ENCODE data around the gene SHISA6.

SHISA6 gene
- 0 reads per million in 2 experiments for total RNA-seq

DNA sequence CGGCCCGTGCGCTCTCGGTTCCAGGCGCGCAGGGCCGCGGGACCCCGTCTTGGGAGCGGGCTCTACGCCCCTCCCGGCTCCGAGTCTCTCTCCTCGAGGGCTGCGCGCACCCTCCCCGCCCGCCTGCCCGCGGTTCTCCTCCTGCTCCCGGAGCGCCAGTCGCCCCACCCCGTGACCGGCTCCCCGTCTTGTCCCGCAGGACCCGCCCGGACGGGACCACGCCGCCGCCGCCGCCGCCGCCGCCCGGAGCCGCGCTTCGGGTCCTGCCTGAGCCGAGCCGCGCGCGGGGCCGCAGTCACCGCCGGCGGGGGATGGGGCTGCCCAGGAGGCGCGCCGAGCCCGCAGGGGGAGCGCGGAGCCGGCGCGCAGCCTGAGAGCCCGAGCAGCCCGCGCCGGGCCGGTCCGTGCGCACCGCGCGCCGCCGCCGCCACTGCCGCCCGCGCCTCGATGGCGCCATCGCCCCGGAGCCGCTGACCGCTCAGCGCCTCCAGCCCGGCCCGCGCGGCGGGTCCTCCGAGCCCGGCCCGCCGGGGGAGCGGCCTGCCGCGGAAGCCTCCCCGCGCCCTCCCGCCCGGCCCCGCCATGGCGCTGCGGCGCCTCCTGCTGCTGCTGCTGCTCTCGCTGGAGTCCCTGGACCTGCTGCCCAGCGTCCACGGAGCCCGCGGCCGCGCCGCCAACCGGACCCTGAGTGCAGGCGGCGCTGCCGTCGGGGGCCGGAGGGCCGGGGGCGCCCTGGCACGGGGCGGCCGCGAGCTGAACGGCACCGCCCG is at the start of gene SHISA6:
SHISA6 (plus strand) TSS at position 373 of the 770 bp plus-strand sequence.
- no peak for DNase-seq (ENCODE audit: low read depth)

- no peak for DNase-seq (ENCODE audit: low read depth)
Measured at GRCh38 chr17:11195801-11196200, 45.2 kb upstream of the SHISA6 start.

GRCh38 chr17:11204991-11205390 is 36.0 kb upstream of the SHISA6 start:
- DNase-seq (ENCODE audit: low read depth), result no peak

- DNase-seq (ENCODE audit: low read depth), result no peak
Measured at GRCh38 chr17:11205659-11206058, 35.4 kb upstream of the SHISA6 start.

GRCh38 chr17:11209906-11210305 is 31.1 kb upstream of the SHISA6 start:
- no peak for DNase-seq (ENCODE audit: low read depth)

DNA sequence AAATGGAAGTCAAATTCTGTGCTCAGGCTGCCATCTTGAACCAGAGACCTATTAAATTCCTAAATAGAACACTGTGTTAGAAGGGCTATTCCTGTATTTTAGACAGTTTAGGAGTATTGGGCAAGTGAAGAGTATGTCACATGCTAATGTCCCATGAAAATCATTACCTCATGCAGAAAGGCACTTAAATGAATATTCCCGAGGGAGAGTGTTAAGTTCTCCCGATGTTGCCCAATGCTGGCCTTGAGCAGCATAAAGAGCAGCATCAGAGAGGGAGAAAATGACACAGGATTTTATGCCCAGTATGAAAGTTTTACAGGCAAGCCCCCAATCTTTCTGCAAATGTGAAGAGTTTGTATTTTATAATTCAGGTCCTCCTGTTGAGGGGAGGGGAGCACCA is 28.2 kb upstream of the SHISA6 start:
- no peak for DNase-seq (ENCODE audit: low read depth)

- DNase-seq (ENCODE audit: low read depth), result no peak
Measured at GRCh38 chr17:11216976-11217375, 24.0 kb upstream of the SHISA6 start.

DNA sequence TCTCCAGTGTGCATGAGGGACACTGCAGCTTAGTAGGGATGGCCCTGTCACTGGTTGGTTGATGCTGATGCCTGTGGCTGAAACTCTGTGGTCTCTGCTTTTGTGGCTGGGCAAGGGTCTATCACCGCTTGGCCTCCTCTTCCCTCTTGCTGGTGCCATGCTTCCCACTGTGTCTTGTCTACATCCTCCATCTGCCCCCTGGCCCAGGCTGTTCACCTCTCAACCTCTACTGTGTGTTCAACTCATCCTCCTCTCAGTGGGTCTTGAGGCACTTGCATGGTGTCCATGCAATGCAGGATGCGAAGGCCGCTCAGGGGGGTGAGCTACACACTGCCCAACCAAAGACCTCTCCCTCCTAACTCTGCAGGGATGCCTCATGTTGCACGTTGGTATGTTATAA is 19.8 kb upstream of the SHISA6 start:
- DNase-seq (ENCODE audit: low read depth), result no peak

DNA sequence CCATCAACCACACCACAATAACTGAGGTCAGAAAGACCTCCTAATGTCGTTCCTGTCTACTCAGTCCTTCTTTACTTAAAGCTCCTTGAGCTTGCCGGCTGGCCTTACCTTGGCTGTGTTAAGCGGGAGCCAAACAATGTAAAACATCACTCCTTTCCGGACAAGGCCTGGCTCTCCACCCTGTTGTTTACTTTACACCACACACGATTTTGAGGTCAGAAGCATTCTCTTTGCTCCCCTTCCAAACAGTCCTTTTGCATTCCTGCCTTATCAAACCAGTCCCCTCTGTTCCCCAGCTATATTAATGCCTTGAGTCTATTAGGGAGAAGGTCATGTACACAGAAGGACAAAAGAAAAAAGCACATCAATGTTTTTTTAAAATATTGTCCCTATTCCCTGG is 19.3 kb upstream of the SHISA6 start:
- DNase-seq (ENCODE audit: low read depth), result no peak

DNA sequence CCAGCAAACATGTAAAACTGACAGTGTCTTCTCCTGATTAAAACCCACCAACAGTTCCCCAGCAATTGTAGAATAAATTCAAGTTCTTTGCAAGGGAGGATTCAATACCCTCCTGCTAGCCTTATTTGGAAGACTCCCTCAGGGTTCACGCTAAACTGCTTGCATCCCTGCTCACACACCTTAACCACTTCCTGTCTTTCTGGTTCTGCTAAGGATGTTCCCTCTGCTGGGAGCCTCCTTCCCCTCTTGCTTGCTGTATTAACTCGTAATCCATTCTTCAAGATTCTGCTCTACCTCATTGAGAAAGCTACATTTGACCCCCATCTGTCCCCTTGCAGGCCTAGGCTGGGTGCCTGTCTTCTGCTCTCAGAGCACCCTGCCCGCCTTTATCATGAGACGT is 2.3 kb upstream of the SHISA6 start:
- no peak for DNase-seq (ENCODE audit: low read depth)

GRCh38 chr17:11239379-11239970 is 1.5 kb upstream of the SHISA6 start:
- no peak for DNase-seq (ENCODE audit: low read depth)

- no peak for DNase-seq (ENCODE audit: low read depth)
Measured at GRCh38 chr17:11240041-11240840, 772 bp upstream of the SHISA6 start.

DNA sequence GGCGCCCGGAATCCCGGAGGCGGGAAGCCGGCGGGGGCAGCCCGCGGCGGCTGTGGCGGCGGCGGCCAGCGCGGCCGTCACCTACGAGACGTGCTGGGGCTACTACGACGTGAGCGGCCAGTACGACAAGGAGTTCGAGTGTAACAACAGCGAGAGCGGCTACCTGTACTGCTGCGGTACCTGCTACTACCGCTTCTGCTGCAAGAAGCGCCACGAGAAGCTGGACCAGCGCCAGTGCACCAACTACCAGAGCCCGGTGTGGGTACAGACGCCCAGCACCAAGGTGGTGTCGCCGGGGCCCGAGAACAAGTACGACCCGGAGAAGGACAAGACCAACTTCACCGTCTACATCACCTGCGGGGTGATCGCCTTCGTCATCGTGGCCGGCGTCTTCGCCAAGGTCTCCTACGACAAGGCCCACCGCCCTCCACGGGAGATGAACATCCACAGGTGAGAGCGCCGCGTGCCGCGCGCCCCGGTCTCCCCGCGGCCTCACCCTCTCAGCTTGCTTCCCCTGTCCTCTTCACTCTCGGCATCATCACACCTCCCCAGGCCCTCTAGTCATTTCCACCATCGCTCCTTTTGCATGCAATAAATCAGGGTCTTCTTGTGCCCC is 706 bp downstream of the SHISA6 start:
- DNase-seq (ENCODE audit: low read depth), result no peak

- DNase-seq (ENCODE audit: low read depth), result no peak
Measured at GRCh38 chr17:11242411-11242810, 1.4 kb downstream of the SHISA6 start.

GRCh38 chr17:11244776-11245175 is 3.8 kb downstream of the SHISA6 start:
- no peak for DNase-seq (ENCODE audit: low read depth)

DNA sequence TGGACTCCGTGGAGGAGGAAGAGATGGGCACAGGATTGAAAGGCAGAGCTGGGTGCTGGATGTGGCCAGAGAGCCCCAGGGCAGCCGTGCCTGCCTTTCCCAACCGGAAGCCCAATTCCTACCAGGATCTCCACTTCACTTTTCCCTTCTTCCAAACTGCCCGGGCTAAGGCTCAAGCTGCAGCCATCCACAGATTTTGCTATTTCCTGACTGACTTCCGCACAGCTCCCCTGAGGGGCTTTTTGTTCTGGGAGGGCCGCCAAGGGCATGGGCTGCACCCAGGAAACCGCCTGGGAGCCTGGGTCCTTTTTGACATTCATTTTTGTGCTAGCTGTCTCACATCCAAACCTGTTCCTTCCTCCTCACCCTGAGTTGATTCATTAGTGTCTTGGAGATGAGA is 4.2 kb downstream of the SHISA6 start:
- no peak for DNase-seq (ENCODE audit: low read depth)

- DNase-seq (ENCODE audit: low read depth), result no peak
Measured at GRCh38 chr17:11245791-11246190, 4.8 kb downstream of the SHISA6 start.

GRCh38 chr17:11250161-11250560 is 9.1 kb downstream of the SHISA6 start:
- no peak for DNase-seq (ENCODE audit: low read depth)

- no peak for DNase-seq (ENCODE audit: low read depth)
Measured at GRCh38 chr17:11251561-11252107, 10.6 kb downstream of the SHISA6 start.

DNA sequence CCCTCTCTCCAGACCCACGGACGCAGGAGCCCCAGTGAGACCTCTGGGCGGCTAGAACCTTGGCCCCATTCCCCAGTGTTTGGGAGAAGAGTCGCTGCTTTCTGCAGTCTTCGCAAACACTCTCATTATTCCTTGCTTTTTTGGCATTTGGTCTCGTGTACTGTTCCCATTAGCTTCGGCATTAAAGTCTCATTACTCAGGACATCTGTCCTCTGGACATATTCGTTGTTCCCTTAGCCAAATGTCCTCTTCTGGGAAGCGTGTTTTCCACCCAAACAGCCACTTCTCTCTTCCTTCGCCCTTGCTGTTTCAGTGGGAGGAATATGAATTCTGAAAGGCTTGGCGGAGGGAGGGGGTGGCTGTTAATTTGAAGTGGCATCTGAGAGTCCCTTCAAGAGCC is 11.1 kb downstream of the SHISA6 start:
- no peak for DNase-seq (ENCODE audit: low read depth)

DNA sequence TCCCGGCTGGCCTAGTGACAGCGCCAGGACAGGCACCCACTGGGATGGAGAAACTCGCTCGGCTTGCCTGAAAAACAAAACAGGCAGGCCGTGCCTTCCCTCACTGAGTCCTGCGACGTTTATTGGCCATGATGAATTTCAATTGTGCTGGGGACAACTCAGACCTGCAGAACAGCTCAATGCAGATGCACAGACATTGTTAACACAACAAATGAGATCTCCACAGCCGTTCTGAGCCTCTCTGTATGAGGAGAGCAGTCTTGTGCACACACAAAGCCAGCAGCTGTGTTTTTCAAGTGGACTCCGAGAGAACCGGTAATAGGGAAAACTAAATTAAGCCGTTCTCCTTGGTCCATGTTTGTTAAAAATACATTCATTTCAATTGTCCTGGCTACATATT is 15.9 kb downstream of the SHISA6 start:
- DNase-seq (ENCODE audit: low read depth), result no peak

DNA sequence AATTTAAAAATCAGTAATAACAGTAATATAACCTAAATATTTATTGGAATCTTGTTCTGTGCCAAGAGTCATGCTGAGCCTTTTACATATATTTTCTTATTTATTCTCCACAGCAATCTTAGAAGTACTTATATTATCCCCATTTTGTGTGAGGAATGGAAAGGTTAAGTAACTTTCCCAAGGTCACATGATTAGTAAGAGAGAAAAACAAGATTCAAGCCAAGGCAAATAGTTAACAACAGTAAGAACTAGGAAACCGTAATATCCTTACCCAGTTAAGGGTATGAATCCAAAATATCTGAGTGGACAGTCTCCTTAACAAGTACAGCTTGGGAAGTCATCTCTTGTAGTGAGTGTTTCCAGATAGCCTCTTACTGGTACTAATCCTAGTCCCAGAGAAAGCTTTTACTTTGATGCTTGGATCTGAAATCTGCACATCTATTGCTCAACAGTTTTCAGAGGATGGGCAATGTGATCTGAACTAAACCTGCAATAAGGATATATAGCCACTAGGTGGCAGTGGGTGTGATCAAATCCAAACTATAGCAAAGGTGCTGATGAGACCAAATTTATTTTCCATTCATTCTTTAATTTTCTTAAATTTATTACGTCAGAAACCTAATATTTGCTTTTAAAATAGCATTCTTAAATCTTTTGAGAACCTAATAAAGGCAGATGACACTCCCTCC is 23.3 kb downstream of the SHISA6 start:
- DNase-seq (ENCODE audit: low read depth), result no peak
